ENCODE measurements around the gene BAIAP2. TPM values are rescaled to one million over a fixed set of nuclear protein-coding genes. Genes with fewer than 3 reads are reported as not detected.

BAIAP2 gene
- total and polyA plus RNA-seq, 7 donors, result 6.5 to 52.3 (median 32.6) TPM

GRCh38 chr17:81031566-81032550 is 3.1 kb upstream of the BAIAP2 start:
- peak; percentile 62 for DNase-seq
- intact Hi-C loops (cut with DNase I), result loop anchor here (10.0 kb wide), 1 partner anchor 193 kb away; the partner anchor contains the start of gene CEP131
- TF ChIP-seq CTCF (IDR thresholded peaks at IDR 0.05) (no peak), EP300 (IDR thresholded peaks at IDR 0.05) (no peak), POLR2AphosphoS5 (IDR thresholded peaks at IDR 0.05) (no peak), POLR2A (IDR thresholded peaks at IDR 0.05) (no peak)
- Histone ChIP-seq H3K4me1 (peaks cover 0 to 43% (median 39%) of the 10 kb centered on the region in 4 donors), H3K4me3 (no peak overlapping the region), H3K9me3 (no peaks in the 10 kb centered on the region), H3K27ac (no peak overlapping the region), H3K36me3 (peaks cover 0 to 11% (median 0%) of the 10 kb centered on the region in 4 donors), H3K27me3 (peaks cover 0 to 9% (median 0%) of the 10 kb centered on the region in 3 donors)
- WGBS, 2 donors, result 82 to 83% methylated on average over 41 of the region's 41 CpGs

- no peak for DNase-seq
- Histone ChIP-seq H3K27me3 (peaks cover 0 to 9% (median 0%) of the 10 kb centered on the region in 3 donors), H3K36me3 (peaks cover 0 to 11% (median 0%) of the 10 kb centered on the region in 4 donors), H3K9me3 (no peaks in the 10 kb centered on the region), H3K4me1 (peaks cover 0 to 43% (median 39%) of the 10 kb centered on the region in 4 donors), H3K27ac (no peak overlapping the region), H3K4me3 (no peak overlapping the region)
- TF ChIP-seq POLR2A (IDR thresholded peaks at IDR 0.05) (no peak), EP300 (IDR thresholded peaks at IDR 0.05) (no peak), CTCF (IDR thresholded peaks at IDR 0.05) (no peak), POLR2AphosphoS5 (IDR thresholded peaks at IDR 0.05) (no peak)
- 88 to 90% methylated on average over 34 of the region's 34 CpGs for WGBS, 2 donors
- intact Hi-C loops (cut with DNase I), result loop anchor here (10.0 kb wide), 1 partner anchor 192 kb away; the partner anchor contains the start of gene CEP131
Observed at GRCh38 chr17:81032641-81033480, 2.1 kb upstream of the BAIAP2 start.

GRCh38 chr17:81033535-81034167 is 1.3 kb upstream of the BAIAP2 start:
- 8 to 16% methylated on average over 22 of the region's 22 CpGs for WGBS, 2 donors
- H3K27me3 ChIP-seq, result peaks cover 0 to 1% (median 0%) of the 10 kb centered on the region in 3 donors
- no peak for DNase-seq
- TF ChIP-seq EP300 (IDR thresholded peaks at IDR 0.05), result no peak
- H3K4me3 ChIP-seq, result peak overlapping the region; percentile 44 to 67 (median 62)
- H3K36me3 ChIP-seq, result peaks cover 0 to 11% (median 0%) of the 10 kb centered on the region in 4 donors
- peaks cover 0 to 43% (median 41%) of the 10 kb centered on the region in 4 donors for H3K4me1 ChIP-seq
- intact Hi-C loops (cut with DNase I), result loop anchor here (10.0 kb wide), 1 partner anchor 191 kb away; the partner anchor contains the start of gene CEP131
- H3K27ac ChIP-seq, result peak overlapping the region in 3 of 4 donors; percentile 58 to 73 (median 61)
- no peaks in the 10 kb centered on the region for H3K9me3 ChIP-seq

GRCh38 chr17:81034168-81034777 is 678 bp upstream of the BAIAP2 start:
- H3K4me3 ChIP-seq, result peak overlapping the region; percentile 44 to 67 (median 62)
- intact Hi-C loops (cut with DNase I), result loop anchor here (10.0 kb wide), 1 partner anchor 191 kb away; the partner anchor contains the start of gene CEP131
- peaks cover 0 to 49% (median 46%) of the 10 kb centered on the region in 4 donors for H3K4me1 ChIP-seq
- no peak for TF ChIP-seq POLR2A (IDR thresholded peaks at IDR 0.05)
- no peak for TF ChIP-seq POLR2AphosphoS5 (IDR thresholded peaks at IDR 0.05)
- no peak for TF ChIP-seq EP300 (IDR thresholded peaks at IDR 0.05)
- no peak for TF ChIP-seq CTCF (IDR thresholded peaks at IDR 0.05)
- peak overlapping the region; percentile 44 to 73 (median 60) for H3K27ac ChIP-seq
- 1% methylated on average over 49 of the region's 49 CpGs for WGBS, 2 donors
- H3K9me3 ChIP-seq, result no peaks in the 10 kb centered on the region
- no peak for DNase-seq
- H3K36me3 ChIP-seq, result peaks cover 0 to 11% (median 0%) of the 10 kb centered on the region in 4 donors
- H3K27me3 ChIP-seq, result no peaks in the 10 kb centered on the region
